Measurements from ENCODE around the gene ECE1.

The ECE1 gene

GRCh38 chr1:21307663-21308305 is 17.5 kb upstream of the ECE1 start:
- no peak for DNase-seq

GRCh38 chr1:21307210-21307609 is 16.9 kb upstream of the ECE1 start:
- no peak for DNase-seq

GRCh38 chr1:21305900-21306189 is 15.6 kb upstream of the ECE1 start:
- no peak for DNase-seq

- no peak for DNase-seq
These were observed 15.1 kb upstream of the ECE1 start for GRCh38 chr1:21305155-21305899.

GRCh38 chr1:21304488-21304887 is 14.2 kb upstream of the ECE1 start:
- DNase-seq = no peak

- no peak for DNase-seq
These were observed 12.8 kb upstream of the ECE1 start for GRCh38 chr1:21302747-21303715.

GRCh38 chr1:21301794-21302440 is 11.7 kb upstream of the ECE1 start:
- no peak for DNase-seq

- DNase-seq = no peak
These were observed 10.5 kb upstream of the ECE1 start for GRCh38 chr1:21300774-21301173.

- peak in 1 of 2 donors; percentile 27 for DNase-seq
These were observed 9.6 kb upstream of the ECE1 start for GRCh38 chr1:21299780-21300395.

- peak in 1 of 2 donors; percentile 55 for DNase-seq
These were observed 8.7 kb upstream of the ECE1 start for GRCh38 chr1:21298981-21299391.

- no peak for DNase-seq
These were observed 7.7 kb upstream of the ECE1 start for GRCh38 chr1:21297975-21298374.

- no peak for DNase-seq
These were observed 6.5 kb upstream of the ECE1 start for GRCh38 chr1:21296509-21297354.

- no peak for DNase-seq
These were observed 5.3 kb upstream of the ECE1 start for GRCh38 chr1:21295545-21295944.

- peak; percentile 77 to 93 for DNase-seq
These were observed 4.7 kb upstream of the ECE1 start for GRCh38 chr1:21295002-21295401.

GRCh38 chr1:21294266-21294989 is 4.2 kb upstream of the ECE1 start:
- peak; percentile 91 to 94 for DNase-seq

GRCh38 chr1:21293537-21294265 is 3.4 kb upstream of the ECE1 start:
- DNase-seq = no peak

GRCh38 chr1:21292984-21293536 is 2.8 kb upstream of the ECE1 start:
- DNase-seq = no peak

- peak; percentile 27 to 58 for DNase-seq
These were observed 2.3 kb upstream of the ECE1 start for GRCh38 chr1:21292503-21292983.

GRCh38 chr1:21291964-21292363 is 1.7 kb upstream of the ECE1 start:
- no peak for DNase-seq

GRCh38 chr1:21291184-21291583 is 921 bp upstream of the ECE1 start:
- DNase-seq = no peak
